Lower leg skin (tissue), 3 donors: ENCODE measurements around the gene PSORS1C2.

Experiments used
- POLR2A ChIP-seq, 2 donors: fragments of 450-650 bp; IDR thresholded peaks; one replicate each; pipeline ENCODE4 v1.6.1; 2016 to 2017; ENCODE audit warnings: antibody characterized with exemption in 2 of 2, mild to moderate bottlenecking in 1 of 2, moderate library complexity in 1 of 2
- TF ChIP-seq, protein P1 (sequence below), 3 donors: fragments of 450-650 bp; IDR thresholded peaks; one replicate each; pipeline ENCODE4 v1.5.1; 2016; ENCODE audit warnings: antibody characterized with exemption in 3 of 3, mild to moderate bottlenecking in 3 of 3, moderate library complexity in 2 of 3

DNA sequence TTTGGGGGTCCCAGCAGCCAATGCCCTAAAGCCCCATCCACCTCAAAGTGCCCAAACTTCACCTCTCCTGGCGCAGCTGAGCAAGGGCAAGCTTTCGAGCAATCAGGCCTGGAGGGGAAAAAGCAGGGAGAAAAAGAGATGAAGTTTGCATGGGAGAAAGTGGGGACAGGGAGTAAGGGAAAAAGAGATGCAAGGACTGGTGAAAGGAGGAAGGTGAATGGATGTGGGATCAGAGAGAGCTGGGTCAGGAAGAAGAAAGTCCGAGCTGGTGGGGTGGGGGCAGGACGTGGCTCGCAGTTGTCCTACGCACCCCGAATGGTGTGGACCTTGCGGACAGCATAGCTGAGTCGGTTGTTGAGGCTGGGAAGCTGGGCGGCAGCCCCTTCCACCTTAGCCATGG is 6.5 kb upstream of the PSORS1C2 start:
- TF ChIP-seq, protein P1, sequence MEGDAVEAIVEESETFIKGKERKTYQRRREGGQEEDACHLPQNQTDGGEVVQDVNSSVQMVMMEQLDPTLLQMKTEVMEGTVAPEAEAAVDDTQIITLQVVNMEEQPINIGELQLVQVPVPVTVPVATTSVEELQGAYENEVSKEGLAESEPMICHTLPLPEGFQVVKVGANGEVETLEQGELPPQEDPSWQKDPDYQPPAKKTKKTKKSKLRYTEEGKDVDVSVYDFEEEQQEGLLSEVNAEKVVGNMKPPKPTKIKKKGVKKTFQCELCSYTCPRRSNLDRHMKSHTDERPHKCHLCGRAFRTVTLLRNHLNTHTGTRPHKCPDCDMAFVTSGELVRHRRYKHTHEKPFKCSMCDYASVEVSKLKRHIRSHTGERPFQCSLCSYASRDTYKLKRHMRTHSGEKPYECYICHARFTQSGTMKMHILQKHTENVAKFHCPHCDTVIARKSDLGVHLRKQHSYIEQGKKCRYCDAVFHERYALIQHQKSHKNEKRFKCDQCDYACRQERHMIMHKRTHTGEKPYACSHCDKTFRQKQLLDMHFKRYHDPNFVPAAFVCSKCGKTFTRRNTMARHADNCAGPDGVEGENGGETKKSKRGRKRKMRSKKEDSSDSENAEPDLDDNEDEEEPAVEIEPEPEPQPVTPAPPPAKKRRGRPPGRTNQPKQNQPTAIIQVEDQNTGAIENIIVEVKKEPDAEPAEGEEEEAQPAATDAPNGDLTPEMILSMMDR (IDR thresholded peaks at IDR 0.05): no peak
- no peak for TF ChIP-seq POLR2A (IDR thresholded peaks at IDR 0.05)
